BE2C (cell line): ENCODE measurements around the gene ROCK2.

Experiments used
- DNase-seq: peaks from one replicate; pipeline ENCODE4 v3.0.0-alpha.2; 2020
- H3K27me3 ChIP-seq: fragments of 250-450 bp; sonication (Bioruptor Pico); 2 replicates; pipeline ENCODE4 v1.5.1; 2020; ENCODE audit warnings: mild to moderate bottlenecking
- H3K36me3 ChIP-seq: fragments of 250-450 bp; sonication (Bioruptor Pico); 2 replicates; pipeline ENCODE4 v1.5.1; 2020; ENCODE audit warnings: mild to moderate bottlenecking
- H3K4me1 ChIP-seq: fragments of 250-450 bp; sonication (Bioruptor Pico); 2 replicates; pipeline ENCODE4 v1.5.1; 2020
- H3K4me3 ChIP-seq: 2 replicates; pipeline ENCODE4 v1.5.1; 2011; ENCODE audit warnings: low read depth, low read length
- H3K9me3 ChIP-seq: fragments of 250-450 bp; sonication (Bioruptor Pico); 2 replicates; pipeline ENCODE4 v1.5.1; 2020
- CTCF ChIP-seq: IDR thresholded peaks from 2 replicates; pipeline ENCODE4 v1.5.1; 2012; ENCODE audit warnings: mild to moderate bottlenecking, low read depth, low read length

ROCK2 gene

GRCh38 chr2:11307764-11308415, 36.5 kb downstream of the ROCK2 start:
- no peaks in the 10 kb centered on the region; the same call in 1 of the 2 replicates for H3K9me3 ChIP-seq
- TF ChIP-seq CTCF = no peak
- no peak for DNase-seq
- no peaks in the 10 kb centered on the region for H3K36me3 ChIP-seq
- H3K4me1 ChIP-seq = peaks cover 6% of the 10 kb centered on the region; the same call in 1 of the 2 replicates
- H3K27me3 ChIP-seq = no peaks in the 10 kb centered on the region
- no peak overlapping the region for H3K4me3 ChIP-seq

GRCh38 chr2:11305958-11306357, 38.5 kb downstream of the ROCK2 start:
- H3K9me3 ChIP-seq = no peaks in the 10 kb centered on the region; the same call in 1 of the 2 replicates
- peaks cover 6% of the 10 kb centered on the region; the same call in 1 of the 2 replicates for H3K4me1 ChIP-seq
- no peak for TF ChIP-seq CTCF
- H3K4me3 ChIP-seq = no peak overlapping the region
- H3K36me3 ChIP-seq = no peaks in the 10 kb centered on the region
- no peak for DNase-seq
- H3K27me3 ChIP-seq = no peaks in the 10 kb centered on the region

GRCh38 chr2:11305338-11305737, 39.1 kb downstream of the ROCK2 start:
- H3K36me3 ChIP-seq = no peaks in the 10 kb centered on the region
- no peak for TF ChIP-seq CTCF
- no peak for DNase-seq
- no peaks in the 10 kb centered on the region; the same call in 1 of the 2 replicates for H3K9me3 ChIP-seq
- H3K4me3 ChIP-seq = no peak overlapping the region
- peaks cover 5% of the 10 kb centered on the region; the same call in 1 of the 2 replicates for H3K4me1 ChIP-seq
- H3K27me3 ChIP-seq = no peaks in the 10 kb centered on the region

- Histone ChIP-seq H3K27me3 (no peaks in the 10 kb centered on the region), H3K36me3 (no peaks in the 10 kb centered on the region)
These were observed 40.0 kb downstream of the ROCK2 start for GRCh38 chr2:11304476-11304875.

GRCh38 chr2:11303290-11304013, 41.0 kb downstream of the ROCK2 start:
- Histone ChIP-seq H3K9me3 (no peaks in the 10 kb centered on the region; the same call in 1 of the 2 replicates), H3K4me1 (no peaks in the 10 kb centered on the region), H3K4me3 (no peak overlapping the region), H3K27me3 (no peaks in the 10 kb centered on the region), H3K36me3 (no peaks in the 10 kb centered on the region)
- DNase-seq = no peak
- no peak for TF ChIP-seq CTCF

More at GRCh38 chr2:11304476-11304875, 40.0 kb downstream of the ROCK2 start:
- Histone ChIP-seq H3K4me1 (no peaks in the 10 kb centered on the region), H3K9me3 (no peaks in the 10 kb centered on the region; the same call in 1 of the 2 replicates), H3K4me3 (no peak overlapping the region)
- no peak for DNase-seq
- no peak for TF ChIP-seq CTCF

- Histone ChIP-seq H3K4me1 (peaks cover 3% of the 10 kb centered on the region; the same call in 1 of the 2 replicates), H3K27me3 (no peaks in the 10 kb centered on the region), H3K36me3 (no peaks in the 10 kb centered on the region), H3K9me3 (no peaks in the 10 kb centered on the region), H3K4me3 (no peak overlapping the region)
- DNase-seq = no peak
- no peak for TF ChIP-seq CTCF
These were observed 45.0 kb downstream of the ROCK2 start for GRCh38 chr2:11299439-11299838.
